HG03196 (cell line): ENCODE data around the gene PFDN6.
"Not testable (repeated sequence)": the region's sequence is repeated elsewhere in the genome, so short reads cannot be mapped to it uniquely, and the experiment has no call there.

Experiments
- ATAC-seq: cut with Tn5 transposase; IDR thresholded peaks from one replicate; pipeline ENCODE4 v1.9.1; 2021; ENCODE audit not compliant: unreplicated experiment

PFDN6 gene

GRCh38 chr6:33288921-33289783 is at the start of gene PFDN6, which contains the start of gene WDR46:
PFDN6 (plus strand) TSS chr6:33289601; CDS start chr6:33289857, 256 bp downstream.
WDR46 (minus strand) TSS chr6:33289239; CDS start chr6:33289170, 69 bp downstream.
- peak; percentile 79 for ATAC-seq

GRCh38 chr6:33241968-33242367 is 47.4 kb upstream of the PFDN6 start:
- no peak for ATAC-seq

GRCh38 chr6:33243476-33243875 is 45.9 kb upstream of the PFDN6 start:
- no peak for ATAC-seq

GRCh38 chr6:33247977-33248642 is 41.3 kb upstream of the PFDN6 start:
- ATAC-seq, result peak; percentile 49

DNA sequence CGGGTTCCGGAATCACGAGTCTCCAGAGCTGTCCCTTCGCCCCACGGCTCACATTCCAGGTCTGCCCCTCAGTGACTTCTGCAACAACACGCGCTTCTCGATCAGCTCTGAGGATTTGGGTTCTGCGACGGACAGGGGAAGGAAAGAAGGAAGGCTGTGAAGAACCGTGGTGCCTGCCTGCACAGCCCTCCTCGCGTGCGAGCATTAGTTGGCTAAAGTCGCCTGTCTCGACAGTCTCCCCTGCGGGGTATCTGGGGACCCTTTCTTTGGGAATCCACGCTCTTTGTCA is 40.8 kb upstream of the PFDN6 start:
- ATAC-seq, result peak; percentile 4

DNA sequence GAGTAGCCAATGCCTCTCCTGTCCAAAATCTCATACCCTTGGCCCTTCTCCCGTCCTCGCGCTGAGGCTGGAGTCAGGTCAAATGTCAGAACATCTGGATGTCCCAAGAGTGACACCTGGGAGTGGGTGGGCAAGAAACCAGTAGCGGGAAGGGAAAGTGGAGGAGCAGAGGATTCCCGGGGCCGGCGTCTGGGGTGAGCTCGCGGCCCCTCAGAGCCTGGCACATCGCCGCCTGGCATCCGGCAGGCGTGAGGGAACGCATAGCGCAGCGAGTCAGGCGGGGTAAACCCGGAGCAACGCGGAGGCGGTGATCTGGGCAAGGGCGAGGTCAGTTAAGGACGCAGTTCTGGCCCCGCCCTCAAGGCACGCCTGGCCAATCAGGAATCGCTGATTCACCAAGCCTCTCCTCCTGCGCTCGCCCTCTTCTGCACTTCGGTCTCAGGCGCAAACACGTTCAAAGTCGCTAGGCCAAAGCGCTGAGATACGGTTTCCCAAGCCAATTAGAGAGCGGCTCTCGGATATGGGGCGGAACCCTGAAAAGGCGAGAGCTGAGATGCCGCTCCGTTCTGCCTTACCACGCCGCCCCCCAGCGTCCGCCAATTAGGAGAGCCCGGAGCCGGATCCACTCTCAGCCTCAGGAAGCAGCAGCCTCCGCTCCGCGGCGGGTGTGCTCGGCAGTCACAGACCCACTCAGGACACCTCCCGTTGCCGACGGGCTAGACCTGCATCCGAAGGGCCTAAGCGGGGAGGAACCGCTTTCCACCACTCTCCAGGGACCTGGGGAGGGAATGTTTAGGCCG is 40.3 kb upstream of the PFDN6 start:
- ATAC-seq, result peak; percentile 88

DNA sequence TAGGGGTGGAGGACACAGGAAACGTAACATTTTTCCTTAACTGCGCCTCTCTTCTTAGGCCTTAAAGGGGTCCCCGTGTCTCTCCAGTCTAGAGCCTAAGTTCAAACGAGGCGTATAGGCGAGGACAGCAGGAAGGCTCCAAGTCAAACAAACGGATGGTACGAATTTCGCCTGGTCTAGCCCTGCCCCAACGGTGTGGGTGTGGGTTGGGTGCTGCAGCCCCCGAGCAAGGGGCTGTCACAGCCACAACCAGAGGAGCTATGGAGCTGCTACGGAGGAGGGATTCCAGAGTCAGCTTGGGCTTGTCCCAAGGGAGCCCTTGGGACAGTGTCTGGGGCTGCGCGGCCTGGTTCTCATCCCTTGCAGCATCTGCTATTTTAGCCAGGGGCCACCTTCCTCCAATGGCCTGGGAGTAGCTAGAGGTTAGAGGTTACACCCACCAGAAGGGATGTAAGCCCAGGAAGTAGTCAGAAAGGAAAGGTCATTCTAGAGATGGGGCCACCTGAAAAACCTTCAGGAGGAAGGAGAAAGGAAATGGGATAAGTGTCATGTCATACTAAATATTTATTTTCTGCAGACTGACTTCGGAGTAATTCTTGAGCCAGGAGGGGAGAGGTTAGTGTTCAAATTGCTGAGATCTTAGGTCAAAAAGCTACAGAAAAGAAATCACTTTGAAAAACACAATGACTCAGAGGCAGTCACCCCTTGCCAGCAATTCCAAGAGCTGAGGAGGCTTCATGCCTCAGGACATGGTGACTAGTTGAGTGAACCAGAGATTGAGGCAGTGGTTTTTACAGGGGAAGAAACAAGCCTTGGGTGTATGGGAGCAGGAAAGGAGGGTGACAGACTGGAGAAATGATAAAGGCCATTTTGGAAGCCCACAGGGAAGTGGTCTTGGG is 39.4 kb upstream of the PFDN6 start:
- ATAC-seq, result peak; percentile 7

DNA sequence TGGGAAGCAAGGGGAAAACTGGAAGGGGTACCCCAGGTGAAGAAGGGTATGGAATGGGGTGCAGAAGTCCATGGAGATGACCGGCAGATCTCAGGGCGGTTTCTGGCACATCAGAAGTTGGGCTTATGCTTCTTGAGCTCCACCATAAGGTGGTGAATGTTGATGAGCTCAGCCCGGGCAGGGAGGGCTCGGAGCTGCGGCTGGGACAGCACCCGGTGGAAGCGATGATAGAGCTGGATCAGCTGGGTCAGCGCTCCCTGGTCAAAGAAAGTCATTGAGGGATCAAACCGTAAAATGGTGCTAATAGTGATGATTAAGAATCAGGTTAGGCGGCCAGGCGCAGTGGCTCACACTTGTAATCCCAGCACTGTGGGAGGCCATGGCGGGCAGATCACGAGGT is 38.7 kb upstream of the PFDN6 start:
- ATAC-seq, result no peak

DNA sequence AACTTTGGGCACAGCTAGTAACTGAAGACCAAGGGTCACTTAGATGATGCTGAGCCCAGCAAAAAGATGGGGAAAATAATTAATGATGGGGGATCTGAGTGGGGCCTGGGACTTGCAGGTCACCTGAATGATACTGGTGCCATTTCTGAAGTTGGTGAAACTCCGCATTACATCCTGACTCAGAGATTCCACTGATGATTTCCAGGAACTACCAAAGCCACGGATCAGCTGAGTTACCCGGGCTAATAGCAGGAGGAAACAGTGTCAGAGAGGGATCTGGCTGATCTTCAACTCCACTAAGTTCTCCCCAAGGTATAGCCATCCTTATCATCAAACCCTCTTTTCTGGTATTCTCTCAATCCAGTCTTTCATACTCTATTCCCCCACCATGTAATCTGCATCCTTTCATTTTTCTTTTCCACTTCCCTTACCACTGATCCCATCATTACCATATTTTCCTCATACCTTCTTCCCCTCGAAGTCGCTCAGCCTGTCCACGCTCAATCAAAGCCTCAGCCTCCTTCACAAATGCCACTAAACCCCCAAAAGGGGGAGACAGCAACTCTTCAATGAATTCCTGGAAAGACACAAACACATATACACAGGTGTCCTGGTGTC is 37.9 kb upstream of the PFDN6 start:
- ATAC-seq, result no peak

DNA sequence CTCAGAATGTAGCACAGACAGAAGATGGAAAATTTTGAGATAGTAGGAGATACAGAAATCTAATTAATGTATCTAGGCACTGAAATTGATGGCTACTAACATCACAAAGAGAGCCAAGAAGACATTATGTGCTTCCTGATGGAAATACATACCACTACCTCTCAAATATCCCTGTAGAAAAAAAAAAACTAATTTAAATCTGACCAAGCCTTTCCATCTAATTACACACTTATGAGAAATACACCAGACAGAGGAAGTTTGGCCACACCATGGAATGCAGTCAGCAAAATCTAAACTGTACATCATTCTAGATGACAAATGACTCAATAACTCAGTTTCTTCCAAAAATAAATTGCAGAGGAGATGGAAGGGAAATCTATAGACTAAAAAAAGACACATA is 36.6 kb upstream of the PFDN6 start:
- ATAC-seq, result no peak

- ATAC-seq, result no peak
These were observed 34.8 kb upstream of the PFDN6 start for GRCh38 chr6:33254591-33254990.

GRCh38 chr6:33259032-33259431 is 30.4 kb upstream of the PFDN6 start:
- ATAC-seq, result no peak

DNA sequence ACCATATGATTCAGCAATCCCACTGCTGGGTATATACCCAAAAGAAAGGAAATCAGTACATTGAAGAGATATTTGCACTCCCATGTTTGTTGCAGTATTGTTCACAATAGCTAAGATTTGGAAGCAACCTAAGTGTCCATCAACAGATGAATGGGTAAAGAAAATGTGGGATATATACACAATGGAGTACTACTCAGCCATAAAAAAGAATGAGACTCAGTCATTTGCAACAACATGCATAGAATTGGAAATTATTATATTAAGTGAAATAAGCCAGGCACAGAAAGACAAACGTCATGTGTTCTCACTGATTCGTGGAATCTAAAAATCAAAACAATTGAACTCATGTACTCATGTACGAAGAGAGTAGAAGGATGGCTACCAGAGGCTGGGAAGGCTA is 26.9 kb upstream of the PFDN6 start:
- not testable (repeated sequence) for ATAC-seq

DNA sequence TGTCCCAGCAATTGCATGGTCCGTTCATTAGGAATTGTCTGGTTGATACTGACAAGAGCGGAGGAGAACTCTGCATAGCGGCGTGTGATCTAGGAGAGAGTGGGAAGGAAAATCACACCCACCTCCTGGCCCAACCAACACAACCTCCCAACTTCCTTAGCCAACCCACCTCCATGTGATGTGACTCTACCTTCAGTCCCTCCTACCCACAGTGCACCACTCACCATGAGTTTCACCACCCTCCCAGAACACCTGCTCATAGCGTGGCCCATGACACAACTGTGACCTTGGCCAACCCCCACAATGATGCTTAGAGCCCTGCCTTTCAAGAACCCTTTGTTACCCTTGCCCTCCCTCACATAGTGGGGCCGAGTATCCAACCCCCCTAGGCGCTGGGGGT is 25.4 kb upstream of the PFDN6 start:
- no peak for ATAC-seq

GRCh38 chr6:33271117-33271467 is 18.3 kb upstream of the PFDN6 start:
- ATAC-seq, result no peak

DNA sequence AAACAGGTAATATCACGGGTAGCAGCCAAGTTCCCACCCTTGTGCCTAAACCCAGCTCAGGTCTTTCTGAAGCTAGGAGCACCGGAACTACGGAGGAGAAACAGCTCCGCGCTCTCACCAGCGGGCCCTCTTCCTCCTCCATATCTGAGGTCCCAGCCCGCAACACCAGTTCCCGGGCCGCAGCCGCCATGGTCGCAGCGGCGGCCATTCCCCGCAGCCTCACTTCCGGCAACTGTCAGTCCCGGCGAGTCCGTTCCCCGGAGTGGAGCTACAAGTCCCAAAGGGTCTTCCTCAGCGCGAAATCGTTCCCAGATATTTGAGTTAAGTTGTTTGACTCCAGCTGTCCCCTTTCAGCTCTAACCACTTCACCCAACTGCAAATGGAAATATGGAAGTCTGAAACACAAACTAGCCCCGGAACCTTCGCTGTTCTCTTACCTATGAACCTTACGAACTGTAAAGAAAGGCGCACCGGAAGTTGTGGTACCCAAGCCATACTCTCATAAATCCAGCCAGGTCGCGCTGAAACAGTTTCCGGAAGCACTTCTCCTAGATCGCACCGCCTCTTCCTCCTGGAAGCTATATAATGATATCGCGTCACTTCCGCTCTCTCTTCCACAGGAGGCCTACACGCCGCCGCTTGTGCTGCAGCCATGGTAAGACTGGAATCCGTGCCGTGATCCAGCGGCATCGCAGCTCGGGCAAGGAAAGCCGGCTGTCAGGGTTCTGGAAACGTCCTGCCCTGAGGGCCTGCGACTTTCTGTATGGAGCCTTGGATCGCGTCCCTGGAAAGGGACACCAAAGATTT is 17.7 kb upstream of the PFDN6 start, which contains the start of the genes RPS18 and VPS52:
TSS of gene RPS18 (plus strand) at position 608 of the 807 bp plus-strand sequence. CDS start at position 653, 45 bp downstream.
TSS of gene VPS52 (minus strand) at position 409 of the 807 bp plus-strand sequence. CDS start at position 208, 201 bp downstream.
- ATAC-seq, result peak; percentile 84

- ATAC-seq, result no peak
These were observed 16.9 kb upstream of the PFDN6 start for GRCh38 chr6:33272275-33273128.
